HT1080 (cell line): ENCODE measurements around the gene ZBTB11. TPM values are rescaled to one million over a fixed set of nuclear protein-coding genes. Genes with fewer than 3 reads are reported as not detected.
"Not testable (repeated sequence)": the region's sequence is repeated elsewhere in the genome, so short reads cannot be mapped to it uniquely, and the experiment has no call there.

ENCODE experiments used
- DNase-seq: peaks from one replicate; pipeline ENCODE4 v3.0.0-alpha.2; 2015; ENCODE audit warnings: low read depth
- small RNA-seq: library from RNA; depleted of rRNA; stranded (forward); fragments of <200 nt; gene quantifications from one replicate; pipeline ENCODE3, GENCODE V24; 2014
- total RNA-seq: library from RNA; depleted of rRNA; stranded (reverse); fragments of >200 nt; shearing (Covaris generic); gene quantifications from 2 replicates; pipeline ENCODE4 v1.2.3, GENCODE V29; 2014; rRNA removed

The ZBTB11 gene
- total RNA-seq, 1 experiment from 2014 or later, result 23.8 TPM

- no peak for DNase-seq
Observed at GRCh38 chr3:101623656-101624055, 53.3 kb downstream of the ZBTB11 start.

- no peak for DNase-seq
Observed at GRCh38 chr3:101619734-101620133, 57.2 kb downstream of the ZBTB11 start.

- no peak for DNase-seq
Observed at GRCh38 chr3:101618726-101619125, 58.2 kb downstream of the ZBTB11 start.

- DNase-seq, result no peak
Observed at GRCh38 chr3:101617478-101617877, 59.5 kb downstream of the ZBTB11 start.

GRCh38 chr3:101615525-101615924 is 61.4 kb downstream of the ZBTB11 start:
- no peak for DNase-seq

GRCh38 chr3:101613014-101613413 is 63.9 kb downstream of the ZBTB11 start:
- DNase-seq, result not testable (repeated sequence)

GRCh38 chr3:101611023-101611422 is 65.9 kb downstream of the ZBTB11 start:
- DNase-seq, result no peak

- DNase-seq, result not testable (repeated sequence)
Observed at GRCh38 chr3:101605398-101605797, 71.5 kb downstream of the ZBTB11 start.

- no peak for DNase-seq
Observed at GRCh38 chr3:101603184-101603583, 73.7 kb downstream of the ZBTB11 start.

- DNase-seq, result no peak
Observed at GRCh38 chr3:101602731-101603130, 74.2 kb downstream of the ZBTB11 start.

Small RNA genes within 50 kb of the gene (small RNA-seq; reads per million reads assigned to genes)
- not detected for gene RF00019
- gene RNU6-1256P, result not detected
- not detected for gene RNY1P12

Other genes starting within 250 kb of the ZBTB11 start
- 4.4 and 4.6 TPM in 2 replicates for gene SENP7, start 163.9 kb downstream of the ZBTB11 start, total RNA-seq
- 47.6 and 50.8 TPM in 2 replicates for gene TRMT10C, start 115.3 kb downstream of the ZBTB11 start, total RNA-seq
- gene PCNP, start 103.0 kb downstream of the ZBTB11 start, total RNA-seq, result 68.6 and 85.8 TPM in 2 replicates
- gene RPL24, start 9.6 kb upstream of the ZBTB11 start, total RNA-seq, result 1,794 and 2,156 TPM in 2 replicates
- gene CEP97, start 47.5 kb upstream of the ZBTB11 start, total RNA-seq, result 11.1 and 11.7 TPM in 2 replicates
- 13.6 and 15.7 TPM in 2 replicates for gene NXPE3, start 102.1 kb upstream of the ZBTB11 start, total RNA-seq
- gene NFKBIZ, start 172.4 kb upstream of the ZBTB11 start, total RNA-seq, result 13.3 and 15.8 TPM in 2 replicates